GM12873 (cell line): ENCODE measurements around the gene DGKB.

Experiments used
- CTCF ChIP-seq: IDR thresholded peaks from 2 replicates; pipeline ENCODE4 v1.5.1; 2012; ENCODE audit warnings: low read depth, mild to moderate bottlenecking, moderate library complexity, low read length, control low read depth; ENCODE audit not compliant: insufficient read depth; ENCODE audit errors: missing control alignments

DGKB gene

DNA sequence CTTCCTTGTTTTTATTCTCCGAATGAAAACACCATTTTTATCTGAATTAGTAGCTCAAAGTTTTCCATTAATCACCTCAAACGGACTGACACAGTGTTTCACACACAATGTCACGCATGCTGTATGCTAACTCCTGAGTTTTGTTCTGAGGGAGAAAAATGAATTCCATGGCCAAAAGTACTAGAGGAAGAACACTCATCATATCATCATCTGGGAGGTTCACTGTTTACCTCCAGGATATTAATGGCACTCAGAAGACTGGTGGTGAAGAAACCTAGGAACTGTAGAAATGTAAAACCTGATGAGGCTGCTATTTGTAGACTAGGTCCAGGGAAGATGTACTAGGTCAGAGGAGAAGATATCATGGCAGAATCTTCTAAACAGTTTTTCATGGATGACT, 517.5 kb downstream of the DGKB start:
- TF ChIP-seq CTCF: no peak

- TF ChIP-seq CTCF: no peak
These were observed 520.6 kb downstream of the DGKB start for GRCh38 chr7:14381936-14382335.

- TF ChIP-seq CTCF: no peak
These were observed 521.2 kb downstream of the DGKB start for GRCh38 chr7:14381306-14381705.

GRCh38 chr7:14380881-14381280, 521.7 kb downstream of the DGKB start:
- no peak for TF ChIP-seq CTCF

DNA sequence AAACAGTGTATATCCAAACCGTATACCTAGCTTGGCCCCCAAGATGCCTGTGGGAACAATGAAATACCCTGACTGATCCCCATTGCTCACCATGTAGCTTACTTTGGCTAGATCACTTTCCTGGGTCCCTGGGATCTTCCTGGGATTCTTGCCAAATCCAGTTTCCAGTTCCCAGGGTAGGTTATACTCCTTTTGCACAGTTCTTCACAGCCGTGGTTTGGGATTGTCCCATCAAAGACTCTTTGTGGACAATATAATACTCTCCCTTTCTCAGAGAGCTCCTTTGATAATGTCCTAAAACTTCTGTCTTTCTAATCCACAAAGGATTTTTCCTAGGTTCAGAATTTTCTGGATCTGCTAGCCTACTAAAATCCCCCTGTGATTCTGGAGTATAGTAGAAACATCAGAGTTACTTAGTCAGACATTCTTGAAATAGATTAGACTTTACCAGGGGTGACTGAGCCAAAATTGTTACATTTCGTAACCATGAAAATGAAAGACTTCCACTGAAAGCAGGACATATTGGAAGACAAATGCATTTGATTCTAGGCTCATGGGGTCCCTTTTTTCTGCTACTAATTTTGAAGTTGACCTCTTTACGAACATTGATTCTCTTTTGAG, 524.8 kb downstream of the DGKB start:
- TF ChIP-seq CTCF: no peak

- TF ChIP-seq CTCF: no peak
These were observed 525.8 kb downstream of the DGKB start for GRCh38 chr7:14376711-14377110.

GRCh38 chr7:14375998-14376397, 526.6 kb downstream of the DGKB start:
- TF ChIP-seq CTCF: no peak
